ENCODE measurements around the gene SLC35F4.

- no peak for TF ChIP-seq MYB (IDR thresholded peaks at IDR 0.05; ENCODE audit: borderline replicate concordance, low read depth, low read length)
- TF ChIP-seq POLR2A (IDR thresholded peaks at IDR 0.05; ENCODE audit: low read depth, low read length): no peak
- TF ChIP-seq ZBED1 (IDR thresholded peaks at IDR 0.05; ENCODE audit: borderline replicate concordance): no peak
- TF ChIP-seq TARDBP (IDR thresholded peaks at IDR 0.05; ENCODE audit: borderline replicate concordance): no peak
- no peak for TF ChIP-seq NFYB (IDR thresholded peaks at IDR 0.05; ENCODE audit: insufficient read depth, low read depth, low read length)
- no peak for TF ChIP-seq YY1 (IDR thresholded peaks at IDR 0.05; ENCODE audit: low read depth, low read length)
- TF ChIP-seq TCF7 (IDR thresholded peaks at IDR 0.05; ENCODE audit: borderline replicate concordance): no peak
- TF ChIP-seq WRNIP1 (IDR thresholded peaks at IDR 0.05; ENCODE audit: borderline replicate concordance, low read depth, low read length): no peak
- TF ChIP-seq CTCF (IDR thresholded peaks at IDR 0.05 in 2 of 3, conservative IDR thresholded peaks at IDR 0.05 in 1 of 3; ENCODE audit: control insufficient read depth in 2 of 3, extremely low read depth in 1 of 3, insufficient read depth in 1 of 3, low read depth in 3 of 3, low read length in 3 of 3): no peak
- no peak for TF ChIP-seq BRCA1 (IDR thresholded peaks at IDR 0.05; ENCODE audit: low read depth, low read length)
- no peak for TF ChIP-seq E2F4 (IDR thresholded peaks at IDR 0.05; ENCODE audit: low read depth, low read length)
- no peak for TF ChIP-seq MXI1 (IDR thresholded peaks at IDR 0.05; ENCODE audit: low read depth, low read length)
- TF ChIP-seq, protein P1, sequence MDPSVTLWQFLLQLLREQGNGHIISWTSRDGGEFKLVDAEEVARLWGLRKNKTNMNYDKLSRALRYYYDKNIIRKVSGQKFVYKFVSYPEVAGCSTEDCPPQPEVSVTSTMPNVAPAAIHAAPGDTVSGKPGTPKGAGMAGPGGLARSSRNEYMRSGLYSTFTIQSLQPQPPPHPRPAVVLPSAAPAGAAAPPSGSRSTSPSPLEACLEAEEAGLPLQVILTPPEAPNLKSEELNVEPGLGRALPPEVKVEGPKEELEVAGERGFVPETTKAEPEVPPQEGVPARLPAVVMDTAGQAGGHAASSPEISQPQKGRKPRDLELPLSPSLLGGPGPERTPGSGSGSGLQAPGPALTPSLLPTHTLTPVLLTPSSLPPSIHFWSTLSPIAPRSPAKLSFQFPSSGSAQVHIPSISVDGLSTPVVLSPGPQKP (IDR thresholded peaks at IDR 0.05; ENCODE audit: low read depth, low read length): no peak
Measured at GRCh38 chr14:57851354-57851753, 14.5 kb downstream of the SLC35F4 start.
